NCI-H2107 treated with DMSO at 0.1 percent for 48 hours (cell line): ENCODE measurements around the gene FRAT1.

ENCODE experiments used
- DNase-seq: peaks from one replicate; lab custom pipeline; 2025; ENCODE audit not compliant: unreplicated experiment; lab: John Stamatoyannopoulos, UW

Gene FRAT1

GRCh38 chr10:97307866-97308780, 10.9 kb upstream of the FRAT1 start:
- DNase-seq: no peak

- DNase-seq: no peak
Observed at GRCh38 chr10:97311111-97311626, 7.9 kb upstream of the FRAT1 start.

- DNase-seq: no peak
Observed at GRCh38 chr10:97312897-97313296, 6.2 kb upstream of the FRAT1 start.

GRCh38 chr10:97314671-97315070, 4.4 kb upstream of the FRAT1 start:
- no peak for DNase-seq

GRCh38 chr10:97319671-97320479, 804 bp downstream of the FRAT1 start:
- DNase-seq: no peak

GRCh38 chr10:97320480-97321031, 1.5 kb downstream of the FRAT1 start:
- DNase-seq: no peak

- peak; percentile 20 for DNase-seq
Observed at GRCh38 chr10:97321032-97321803, 2.1 kb downstream of the FRAT1 start.

GRCh38 chr10:97321804-97322190, 2.7 kb downstream of the FRAT1 start:
- DNase-seq: peak; percentile 58

GRCh38 chr10:97323501-97323900, 4.4 kb downstream of the FRAT1 start:
- DNase-seq: no peak

- DNase-seq: no peak
Observed at GRCh38 chr10:97325754-97326153, 6.7 kb downstream of the FRAT1 start.

GRCh38 chr10:97327348-97328294, 8.6 kb downstream of the FRAT1 start:
- no peak for DNase-seq

- DNase-seq: no peak
Observed at GRCh38 chr10:97328646-97329453, 9.8 kb downstream of the FRAT1 start.

- DNase-seq: no peak
Observed at GRCh38 chr10:97329766-97330165, 10.7 kb downstream of the FRAT1 start.

- no peak for DNase-seq
Observed at GRCh38 chr10:97331153-97331703, 12.2 kb downstream of the FRAT1 start.

- DNase-seq: peak; percentile 59
Observed at GRCh38 chr10:97332591-97333350, 13.7 kb downstream of the FRAT1 start.

GRCh38 chr10:97333351-97333600, 14.2 kb downstream of the FRAT1 start:
- peak; percentile 2 for DNase-seq

- DNase-seq: no peak
Observed at GRCh38 chr10:97333601-97334369, 14.7 kb downstream of the FRAT1 start.
